KMS-11 (cell line): ENCODE data around the gene PIGZ.

ENCODE experiments used
- H2AFZ ChIP-seq: fragments of 200-600 bp; sonication (generic); 2 replicates; pipeline ENCODE4 v1.6.1; 2016; ENCODE audit warnings: antibody characterized with exemption, mixed run types, low read depth
- H3K27ac ChIP-seq: fragments of 200-600 bp; sonication (generic); 2 replicates; pipeline ENCODE4 v1.6.1; 2016; ENCODE audit warnings: mild to moderate bottlenecking, mixed run types
- H3K27me3 ChIP-seq: fragments of 200-600 bp; sonication (generic); 2 replicates; pipeline ENCODE4 v1.6.1; 2017; ENCODE audit warnings: mild to moderate bottlenecking, low read depth, mixed run types, moderate library complexity; ENCODE audit not compliant: insufficient read depth
- H3K36me3 ChIP-seq: fragments of 200-600 bp; sonication (generic); 2 replicates; pipeline ENCODE4 v1.6.1; 2017; ENCODE audit warnings: mild to moderate bottlenecking, mixed run types; ENCODE audit not compliant: insufficient read depth
- H3K4me1 ChIP-seq: fragments of 200-600 bp; sonication (generic); 2 replicates; pipeline ENCODE4 v1.6.1; 2016; ENCODE audit warnings: mild to moderate bottlenecking, low read depth, mixed run types; ENCODE audit not compliant: poor library complexity, severe bottlenecking
- H3K4me2 ChIP-seq: fragments of 200-600 bp; sonication (generic); 2 replicates; pipeline ENCODE4 v1.7.0; 2016; ENCODE audit warnings: mild to moderate bottlenecking, mixed run types
- H3K4me3 ChIP-seq: fragments of 200-600 bp; sonication (generic); IDR thresholded peaks from 2 replicates; pipeline ENCODE4 v1.6.1; 2017; ENCODE audit warnings: low read depth, low read length, mixed read lengths; ENCODE audit not compliant: insufficient read depth
- H3K79me2 ChIP-seq: fragments of 200-600 bp; sonication (generic); 2 replicates; pipeline ENCODE4 v1.6.1; 2016; ENCODE audit warnings: low read depth, mixed run types; ENCODE audit not compliant: insufficient read depth
- H3K9ac ChIP-seq: fragments of 200-600 bp; sonication (generic); 2 replicates; pipeline ENCODE4 v1.6.1; 2016; ENCODE audit warnings: mild to moderate bottlenecking, mixed run types
- H4K20me1 ChIP-seq: fragments of 200-600 bp; sonication (generic); 2 replicates; pipeline ENCODE4 v1.6.1; 2016; ENCODE audit warnings: mild to moderate bottlenecking, mixed run types; ENCODE audit not compliant: insufficient read depth
- TF ChIP-seq, protein P1 (sequence below): fragments of 200-600 bp; sonication (generic); conservative IDR thresholded peaks from 2 replicates; pipeline ENCODE4 v1.6.1; 2017; ENCODE audit warnings: low read depth, mild to moderate bottlenecking, antibody characterized with exemption, low read length, moderate library complexity, mixed read lengths

The PIGZ gene

GRCh38 chr3:196963631-196963953 lies 5.0 kb downstream of the PIGZ start:
- Histone ChIP-seq H3K27me3 (no peaks in the 10 kb centered on the region), H3K27ac (no peak overlapping the region), H3K4me3 (no peak overlapping the region), H3K9ac (no peak overlapping the region), H3K4me1 (no peaks in the 10 kb centered on the region), H3K4me2 (no peak overlapping the region), H2AFZ (no peak overlapping the region), H3K36me3 (no peaks in the 10 kb centered on the region), H4K20me1 (no peaks in the 10 kb centered on the region), H3K79me2 (no peaks in the 10 kb centered on the region)
- TF ChIP-seq, protein P1, sequence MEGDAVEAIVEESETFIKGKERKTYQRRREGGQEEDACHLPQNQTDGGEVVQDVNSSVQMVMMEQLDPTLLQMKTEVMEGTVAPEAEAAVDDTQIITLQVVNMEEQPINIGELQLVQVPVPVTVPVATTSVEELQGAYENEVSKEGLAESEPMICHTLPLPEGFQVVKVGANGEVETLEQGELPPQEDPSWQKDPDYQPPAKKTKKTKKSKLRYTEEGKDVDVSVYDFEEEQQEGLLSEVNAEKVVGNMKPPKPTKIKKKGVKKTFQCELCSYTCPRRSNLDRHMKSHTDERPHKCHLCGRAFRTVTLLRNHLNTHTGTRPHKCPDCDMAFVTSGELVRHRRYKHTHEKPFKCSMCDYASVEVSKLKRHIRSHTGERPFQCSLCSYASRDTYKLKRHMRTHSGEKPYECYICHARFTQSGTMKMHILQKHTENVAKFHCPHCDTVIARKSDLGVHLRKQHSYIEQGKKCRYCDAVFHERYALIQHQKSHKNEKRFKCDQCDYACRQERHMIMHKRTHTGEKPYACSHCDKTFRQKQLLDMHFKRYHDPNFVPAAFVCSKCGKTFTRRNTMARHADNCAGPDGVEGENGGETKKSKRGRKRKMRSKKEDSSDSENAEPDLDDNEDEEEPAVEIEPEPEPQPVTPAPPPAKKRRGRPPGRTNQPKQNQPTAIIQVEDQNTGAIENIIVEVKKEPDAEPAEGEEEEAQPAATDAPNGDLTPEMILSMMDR, result no peak

DNA sequence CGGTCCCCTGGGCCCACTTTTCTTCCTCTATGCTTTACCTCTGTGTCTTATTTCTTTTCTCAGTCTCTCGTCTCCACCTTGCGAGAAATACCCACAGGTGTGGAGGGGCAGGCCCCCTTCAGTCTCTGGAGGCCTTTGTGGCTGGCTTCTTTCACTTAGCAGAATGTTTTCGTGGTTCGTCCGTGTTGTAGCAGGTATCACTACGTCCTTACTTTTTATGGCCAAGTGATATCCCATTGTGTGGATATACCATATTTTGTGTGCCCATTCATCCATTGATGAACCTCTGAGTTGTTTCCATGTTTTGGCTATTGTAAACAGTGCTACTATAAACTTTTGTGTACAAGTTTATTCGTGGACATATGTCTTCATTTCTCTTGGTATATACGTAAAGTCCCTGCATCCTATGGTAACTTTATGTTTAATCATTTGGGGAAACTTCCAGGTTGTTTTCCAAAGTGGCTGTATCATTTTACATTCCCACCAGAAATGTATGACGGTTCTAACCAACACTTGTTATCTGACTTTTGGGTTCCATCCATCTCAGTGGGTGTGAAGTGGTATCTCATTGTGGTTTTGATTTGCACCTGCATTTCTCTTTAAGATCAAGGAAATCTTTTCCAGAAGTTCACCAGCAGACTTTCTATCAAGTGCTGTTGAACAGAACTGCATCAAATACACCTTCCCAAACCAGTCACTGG lies 5.6 kb downstream of the PIGZ start:
- H3K36me3 ChIP-seq, result no peaks in the 10 kb centered on the region
- TF ChIP-seq, protein P1, result no peak
- H3K4me1 ChIP-seq, result no peaks in the 10 kb centered on the region
- H4K20me1 ChIP-seq, result no peaks in the 10 kb centered on the region
- H3K9ac ChIP-seq, result no peak overlapping the region
- H3K4me3 ChIP-seq, result no peak overlapping the region
- no peak overlapping the region for H3K27ac ChIP-seq
- H3K27me3 ChIP-seq, result no peaks in the 10 kb centered on the region
- no peak overlapping the region for H2AFZ ChIP-seq
- H3K4me2 ChIP-seq, result no peak overlapping the region
- no peaks in the 10 kb centered on the region for H3K79me2 ChIP-seq

- Histone ChIP-seq H3K27me3 (no peaks in the 10 kb centered on the region), H2AFZ (no peak overlapping the region), H3K27ac (no peak overlapping the region), H3K9ac (no peak overlapping the region), H4K20me1 (no peaks in the 10 kb centered on the region), H3K79me2 (no peaks in the 10 kb centered on the region), H3K36me3 (no peaks in the 10 kb centered on the region), H3K4me3 (no peak overlapping the region), H3K4me2 (no peak overlapping the region), H3K4me1 (no peaks in the 10 kb centered on the region)
- TF ChIP-seq, protein P1, result no peak
Observed at GRCh38 chr3:196962108-196962929, 6.3 kb downstream of the PIGZ start.

DNA sequence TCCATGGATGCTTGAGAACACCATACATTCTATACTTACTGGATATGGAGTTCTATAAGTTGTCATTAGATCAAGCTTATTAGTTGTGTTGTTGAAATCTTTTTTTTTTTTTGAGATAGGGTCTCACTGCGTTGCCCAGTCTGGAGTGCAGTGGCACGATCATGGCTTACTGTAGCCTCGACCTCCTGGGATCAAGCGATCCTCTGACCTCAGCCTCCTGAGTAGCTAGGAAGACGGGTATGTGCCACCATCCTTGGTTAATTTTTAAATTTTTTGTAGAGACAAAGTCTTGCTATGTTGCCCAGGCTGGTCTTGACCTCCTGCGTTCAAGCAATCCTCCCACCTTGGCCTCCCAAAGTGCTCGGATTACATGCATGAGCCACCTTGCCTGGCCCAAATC lies 13.8 kb downstream of the PIGZ start:
- no peak overlapping the region for H3K4me3 ChIP-seq

More for the DNA sequence above, 13.8 kb downstream of the PIGZ start:
- Histone ChIP-seq H3K4me1 (no peaks in the 10 kb centered on the region), H3K4me2 (no peak overlapping the region), H2AFZ (no peak overlapping the region), H3K9ac (no peak overlapping the region), H3K36me3 (no peaks in the 10 kb centered on the region), H3K27me3 (no peaks in the 10 kb centered on the region), H3K27ac (no peak overlapping the region), H3K79me2 (no peaks in the 10 kb centered on the region), H4K20me1 (no peaks in the 10 kb centered on the region)
- TF ChIP-seq, protein P1, result no peak
